Hematopoietic multipotent progenitor cell (in vitro differentiated cells): ENCODE results near the gene MIER1. TPM values are rescaled to one million over a fixed set of nuclear protein-coding genes. Genes with fewer than 3 reads are reported as not detected.
"Not testable (repeated sequence)": the region's sequence is repeated elsewhere in the genome, so short reads cannot be mapped to it uniquely, and the experiment has no call there.

Experiments used
- DNase-seq, 3 donors: peaks; one replicate each; pipeline ENCODE4 v3.0.0-alpha.2; 2011 to 2015; ENCODE audit warnings: low read depth in 2 of 3, low spot score in 2 of 3
- total RNA-seq: library from RNA; depleted of rRNA; stranded (reverse); fragments of >200 nt; gene quantifications from one replicate; pipeline ENCODE4 v1.2.3, GENCODE V29; 2012

The MIER1 gene
- total RNA-seq: 17.5 TPM

DNA sequence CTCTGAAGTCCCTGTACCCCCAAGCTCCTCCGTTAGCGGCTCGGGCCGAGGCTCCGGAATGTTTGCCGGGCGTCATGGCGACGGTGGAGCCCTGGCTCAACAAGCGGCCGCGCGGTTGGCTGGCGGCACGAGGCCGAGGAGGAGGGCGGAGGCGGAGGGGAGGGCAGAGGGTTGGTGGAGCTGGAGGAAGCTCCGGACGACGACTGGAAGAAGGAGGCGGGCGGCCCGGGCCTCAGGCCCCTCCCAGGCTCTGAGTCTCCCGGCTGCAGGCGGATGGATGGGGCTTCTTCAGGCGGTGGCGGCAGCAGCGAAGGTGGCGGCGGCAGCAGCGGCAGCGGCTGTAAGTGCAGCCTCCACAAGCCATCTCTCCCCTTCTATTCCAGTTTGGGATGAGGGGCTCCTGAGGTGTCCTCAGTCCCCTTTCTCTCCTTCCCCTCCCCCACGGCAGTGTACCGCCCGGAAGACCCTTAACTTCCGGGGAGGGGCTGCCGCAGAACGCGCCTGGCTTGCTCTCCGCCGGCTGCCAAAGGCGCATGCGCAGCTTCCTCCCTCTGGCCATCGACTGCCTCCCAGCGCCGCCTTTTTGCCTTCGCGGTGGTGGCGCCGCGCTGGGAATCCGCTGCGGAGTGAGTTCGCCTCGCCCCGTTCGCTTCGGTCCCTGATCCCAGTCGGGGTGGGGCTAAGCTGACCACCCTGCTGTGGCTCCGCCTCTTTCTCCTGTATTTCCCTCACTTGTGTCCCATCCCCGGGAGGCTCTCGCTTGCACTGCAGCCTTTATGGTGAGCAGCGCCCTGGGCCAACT, at the start of gene MIER1, which contains the start of gene DNAI4:
Gene MIER1, plus strand, starts transcription at position 235 of the 802 bp plus-strand sequence. Its CDS starts 39 bp downstream, at position 274.
Gene DNAI4, minus strand, starts transcription at position 101 of the 802 bp plus-strand sequence. Its CDS starts 25 bp downstream, at position 76.
- peak; percentile 91 to 98 (median 98) for DNase-seq

DNA sequence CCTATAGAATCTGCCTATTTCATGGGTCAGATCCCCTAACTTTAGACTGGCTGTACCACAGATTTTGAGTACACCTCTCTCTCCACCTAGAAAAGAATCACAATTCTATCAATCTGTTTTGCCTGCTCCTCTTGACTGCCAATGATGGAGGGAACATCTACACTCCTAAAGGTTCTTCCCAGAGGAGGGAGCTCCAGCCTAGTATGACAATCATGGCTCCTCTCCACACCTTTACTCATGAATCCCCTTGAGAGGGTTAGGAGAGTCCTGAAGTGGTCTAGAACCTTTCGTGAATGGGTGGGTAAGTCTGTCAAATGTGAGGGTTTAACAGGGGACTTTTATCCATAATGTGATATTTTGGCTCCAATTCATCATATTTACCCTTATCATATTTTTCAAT, 48.1 kb upstream of the MIER1 start:
- no peak for DNase-seq

DNA sequence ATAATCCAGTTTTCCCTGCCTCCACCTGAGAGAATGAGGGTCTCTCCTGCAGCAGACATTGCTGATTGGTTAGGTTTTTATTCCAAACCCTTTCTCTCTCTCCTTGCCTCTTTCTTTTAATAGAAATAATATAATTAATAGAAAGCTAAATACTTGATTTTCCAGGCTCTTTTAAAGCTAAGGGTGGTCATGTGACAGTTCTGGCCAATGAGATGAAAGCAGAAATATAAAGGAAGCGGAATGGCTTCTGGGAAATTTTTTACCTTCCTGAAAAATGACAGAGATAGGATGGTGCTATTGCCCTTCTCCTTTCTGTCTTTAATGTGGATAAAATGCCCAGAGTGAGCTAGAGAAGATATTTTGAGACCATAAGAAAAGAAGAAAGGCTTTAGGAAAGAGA, 35.8 kb upstream of the MIER1 start:
- no peak for DNase-seq

DNA sequence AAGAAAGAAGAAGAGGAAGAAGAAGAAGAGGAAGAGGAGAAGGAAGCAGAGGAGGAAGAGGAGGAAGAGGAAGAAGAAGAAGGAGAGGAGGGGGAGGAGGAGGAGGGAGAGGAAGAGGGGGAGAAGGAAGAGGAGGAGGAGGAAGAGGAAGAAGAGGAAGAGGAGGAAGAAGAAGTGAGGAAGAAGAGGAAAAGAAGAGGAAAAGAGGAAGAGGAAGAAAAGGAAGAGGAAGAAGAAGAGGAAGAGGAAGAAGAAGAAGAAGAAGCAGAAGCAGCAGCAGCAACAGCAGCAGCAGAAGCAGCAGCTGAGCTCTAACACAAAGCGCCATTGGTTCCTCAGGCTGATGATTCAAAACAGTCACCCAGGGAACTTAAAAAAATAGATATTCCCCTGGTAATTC, 34.2 kb upstream of the MIER1 start:
- DNase-seq: no peak

DNA sequence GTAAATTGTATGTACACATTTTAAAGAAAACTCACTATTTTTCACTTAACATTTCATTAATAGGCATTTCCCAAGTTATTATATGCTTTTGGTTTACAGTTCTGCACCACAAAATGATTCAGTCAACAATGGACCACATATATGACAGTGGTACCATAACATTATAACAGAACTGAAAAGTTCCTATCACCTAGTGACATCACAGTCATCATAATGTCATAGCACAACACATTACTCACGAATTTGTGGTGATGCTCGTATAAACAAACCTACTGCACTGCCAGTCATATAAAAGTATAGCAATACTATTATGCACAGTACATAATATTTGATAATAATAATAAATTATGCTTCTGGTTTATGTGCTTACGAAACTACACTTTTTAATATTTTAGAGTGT, 31.1 kb upstream of the MIER1 start:
- DNase-seq: no peak

DNA sequence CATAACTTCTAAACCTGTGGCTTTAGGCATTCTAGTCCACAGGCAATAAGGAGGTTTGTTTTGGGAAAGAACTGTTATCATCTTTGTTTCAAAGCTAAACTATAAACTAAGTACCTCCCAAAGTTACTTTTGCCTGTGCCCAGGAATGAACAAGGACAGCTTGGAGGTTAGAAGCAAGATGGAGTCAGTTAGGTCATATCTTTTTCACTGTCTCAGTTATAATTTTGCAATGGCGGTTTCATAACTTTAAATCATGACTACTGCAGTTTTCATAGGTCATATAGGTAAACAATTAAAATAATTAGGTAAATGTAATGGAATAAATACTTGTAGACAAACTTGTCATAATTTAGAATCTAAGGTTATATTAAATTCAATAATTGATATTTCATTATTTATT, 9.6 kb upstream of the MIER1 start:
- DNase-seq: not testable (repeated sequence)

DNA sequence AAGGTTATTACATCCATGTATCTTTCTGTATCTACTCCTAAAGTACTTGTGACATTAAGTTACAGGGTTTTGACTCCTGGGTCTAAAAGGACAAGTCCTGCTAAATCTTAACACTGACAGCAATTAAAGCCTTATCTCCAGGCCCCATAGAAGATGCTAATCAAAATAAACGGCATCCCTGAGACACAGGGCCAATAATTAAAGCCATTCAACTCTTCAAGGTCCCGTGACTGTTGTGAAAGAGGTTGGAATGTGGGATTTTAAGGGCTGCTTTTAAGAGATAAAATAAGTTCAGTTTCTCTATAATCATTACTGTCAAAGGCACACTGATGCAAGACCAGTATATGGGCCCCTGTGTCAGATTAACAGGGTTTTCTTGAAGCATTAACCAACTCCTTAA, 8.5 kb upstream of the MIER1 start:
- DNase-seq: no peak

DNA sequence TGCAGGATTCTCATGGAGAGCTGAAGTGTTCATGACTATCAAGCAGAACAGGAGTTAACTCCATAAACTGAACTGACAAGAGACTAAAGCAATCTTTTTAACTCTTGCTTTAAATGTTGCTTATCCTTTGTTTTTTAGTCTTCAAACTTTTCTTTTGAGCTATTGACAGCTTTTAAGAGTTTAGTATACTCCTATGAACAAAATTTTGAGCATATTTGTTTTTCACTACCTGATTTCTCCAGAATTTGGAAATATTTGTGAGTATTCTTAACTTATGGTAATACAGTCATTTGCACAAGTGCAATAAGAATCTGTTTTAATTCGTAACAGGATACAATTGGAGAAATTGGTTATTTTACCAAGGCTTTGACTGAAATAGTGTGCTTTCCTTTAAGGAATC, 7.3 kb upstream of the MIER1 start:
- peak in 1 of 3 donors; percentile 32 for DNase-seq

DNA sequence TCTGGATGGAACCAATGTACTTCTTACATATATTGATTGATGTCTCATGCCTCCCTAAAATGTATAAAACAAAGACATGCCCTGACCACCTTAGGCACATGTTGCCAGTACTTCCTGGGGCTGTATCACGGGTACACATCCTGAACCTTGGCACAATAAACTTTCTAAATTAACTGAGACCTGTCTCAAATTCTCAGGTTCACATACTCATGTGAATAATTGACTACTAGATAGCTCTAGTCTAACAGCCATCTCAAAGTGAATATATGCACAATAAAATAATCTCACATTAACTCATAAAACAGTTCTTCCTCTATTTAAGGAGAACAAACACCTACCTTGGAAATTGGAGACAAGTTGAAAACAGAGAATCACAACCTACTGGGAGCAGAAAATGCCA, 5.7 kb upstream of the MIER1 start:
- DNase-seq: no peak

DNA sequence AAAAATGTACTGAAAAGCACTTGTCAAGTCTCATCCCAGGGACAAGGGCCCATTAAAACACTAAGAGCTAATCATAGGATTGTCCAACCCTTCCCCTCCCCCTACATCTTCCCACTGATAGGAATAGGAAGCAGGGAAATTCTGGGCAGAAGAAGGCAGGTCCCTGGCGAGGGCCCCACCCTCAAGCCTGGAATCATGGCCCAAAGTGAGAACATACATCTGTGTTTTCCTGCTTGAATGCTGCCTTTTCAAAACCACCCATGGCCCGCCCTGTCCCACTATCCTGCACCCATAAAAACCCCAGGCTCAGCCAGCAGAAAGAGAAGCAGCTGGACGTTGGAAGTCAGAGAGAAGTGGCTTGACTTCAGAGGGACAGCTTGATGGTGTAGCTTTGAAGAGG, 5.0 kb upstream of the MIER1 start:
- DNase-seq: no peak

DNA sequence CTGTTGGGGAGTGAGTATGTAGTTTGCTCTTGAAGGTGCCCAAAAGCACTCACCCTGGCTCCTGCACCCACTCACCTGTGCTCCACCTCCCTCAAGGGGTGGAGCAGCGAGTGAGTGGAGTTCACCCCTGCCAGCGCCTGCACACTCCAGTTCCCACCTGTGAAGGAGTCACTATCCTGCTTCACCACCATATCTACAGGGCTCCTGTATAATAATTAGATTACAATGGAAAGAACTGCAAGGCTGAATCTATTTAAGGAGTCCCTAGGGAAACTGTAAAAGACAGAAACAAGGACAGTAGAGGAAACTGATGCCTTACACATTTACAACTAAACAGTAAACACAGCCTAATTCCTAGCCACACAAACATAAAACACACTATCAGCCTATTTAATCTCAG, 4.2 kb upstream of the MIER1 start:
- no peak for DNase-seq

DNA sequence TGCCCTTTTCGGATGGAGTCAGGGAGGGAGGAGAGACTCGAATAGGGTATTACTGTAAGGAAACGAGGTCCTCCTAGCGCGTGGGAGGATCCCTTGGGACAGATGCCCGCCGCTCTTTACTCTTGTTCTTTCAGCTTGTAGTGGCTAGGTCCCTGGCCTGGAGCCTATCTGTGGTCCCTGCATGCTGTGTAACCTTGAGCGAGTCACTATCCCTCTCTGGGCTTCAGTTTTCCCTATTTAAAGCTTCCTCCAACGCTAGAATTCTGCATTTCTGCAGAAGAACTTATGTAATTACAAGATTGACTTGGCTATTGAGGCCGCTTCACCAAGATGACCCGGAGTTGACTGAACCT, 744 bp downstream of the MIER1 start:
- DNase-seq: no peak

DNA sequence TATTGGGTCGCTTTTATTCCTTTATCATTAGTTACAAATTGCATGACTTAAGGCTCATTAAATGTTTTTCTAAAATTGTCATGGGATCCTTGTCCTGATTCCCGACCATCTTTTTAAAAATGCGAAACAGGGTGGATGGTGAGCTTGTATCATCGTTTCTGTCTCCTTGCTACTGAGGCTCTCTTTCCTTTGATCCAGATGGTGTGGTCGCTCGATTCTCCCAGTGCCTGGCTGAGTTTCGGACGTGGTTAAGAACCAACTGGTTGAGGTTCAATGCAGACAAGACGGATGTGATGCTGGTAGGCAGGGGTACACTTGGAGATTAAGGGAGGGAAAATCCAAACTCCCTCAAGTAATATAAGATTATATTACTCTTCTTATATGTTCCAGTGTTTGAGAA, 1.2 kb downstream of the MIER1 start:
- DNase-seq: no peak

DNA sequence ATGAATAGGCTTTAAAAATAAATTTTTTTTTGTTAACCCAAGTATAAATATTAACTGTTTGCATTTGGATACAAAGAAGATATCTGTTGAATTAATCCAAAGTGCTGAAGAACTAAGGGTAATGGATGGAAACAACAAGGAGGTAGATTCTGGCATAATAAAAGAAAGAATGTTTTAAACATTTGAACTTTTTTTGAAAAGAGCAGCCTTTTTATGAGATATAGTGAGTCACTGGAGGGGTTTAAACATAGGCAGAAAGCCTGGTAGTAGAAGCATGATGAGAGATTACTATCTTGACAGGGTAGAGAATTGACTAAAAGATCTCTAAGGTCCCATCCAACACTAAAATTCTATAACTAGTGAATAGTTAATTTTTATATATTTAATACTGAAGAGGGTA, 2.7 kb downstream of the MIER1 start:
- DNase-seq: no peak

DNA sequence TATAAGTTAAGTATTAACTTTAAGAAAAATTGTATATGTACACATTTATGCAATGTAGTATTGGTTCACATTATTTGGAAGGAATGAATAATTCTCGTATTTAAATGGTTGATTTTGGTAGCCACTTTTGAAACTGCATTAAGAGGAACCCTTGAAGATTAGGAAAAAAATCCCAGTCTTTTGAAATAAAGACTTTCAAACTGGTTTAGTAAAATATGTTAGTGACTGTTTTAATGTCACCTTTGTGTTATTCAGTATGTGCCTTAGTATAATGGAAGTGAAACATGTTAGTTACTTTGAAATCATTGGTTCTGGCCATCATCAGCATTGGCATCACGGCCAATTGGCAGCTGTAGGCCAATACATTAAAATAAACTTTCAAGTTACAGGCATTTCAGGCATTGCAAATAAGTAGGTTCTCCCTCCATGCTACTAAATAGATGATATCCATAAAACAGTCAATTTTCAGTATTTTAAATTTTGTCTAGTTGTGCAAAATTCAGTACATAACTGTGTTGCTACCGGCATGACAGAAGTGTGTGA, 4.4 kb downstream of the MIER1 start:
- no peak for DNase-seq

DNA sequence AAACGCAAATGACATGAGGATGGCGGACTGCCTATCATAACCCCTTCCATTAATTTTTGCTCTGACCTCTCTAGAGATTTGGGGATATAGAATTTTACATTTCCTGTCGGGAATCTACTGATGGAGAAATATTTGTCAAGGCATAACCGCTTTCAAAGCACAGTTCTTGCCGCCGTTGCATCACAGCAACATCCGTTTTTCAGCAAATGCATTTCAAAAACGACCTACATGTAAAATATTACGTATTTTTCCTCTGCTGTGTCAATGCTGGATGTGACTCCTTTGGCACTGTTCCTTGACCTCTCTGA, 4.9 kb downstream of the MIER1 start:
- DNase-seq: no peak

DNA sequence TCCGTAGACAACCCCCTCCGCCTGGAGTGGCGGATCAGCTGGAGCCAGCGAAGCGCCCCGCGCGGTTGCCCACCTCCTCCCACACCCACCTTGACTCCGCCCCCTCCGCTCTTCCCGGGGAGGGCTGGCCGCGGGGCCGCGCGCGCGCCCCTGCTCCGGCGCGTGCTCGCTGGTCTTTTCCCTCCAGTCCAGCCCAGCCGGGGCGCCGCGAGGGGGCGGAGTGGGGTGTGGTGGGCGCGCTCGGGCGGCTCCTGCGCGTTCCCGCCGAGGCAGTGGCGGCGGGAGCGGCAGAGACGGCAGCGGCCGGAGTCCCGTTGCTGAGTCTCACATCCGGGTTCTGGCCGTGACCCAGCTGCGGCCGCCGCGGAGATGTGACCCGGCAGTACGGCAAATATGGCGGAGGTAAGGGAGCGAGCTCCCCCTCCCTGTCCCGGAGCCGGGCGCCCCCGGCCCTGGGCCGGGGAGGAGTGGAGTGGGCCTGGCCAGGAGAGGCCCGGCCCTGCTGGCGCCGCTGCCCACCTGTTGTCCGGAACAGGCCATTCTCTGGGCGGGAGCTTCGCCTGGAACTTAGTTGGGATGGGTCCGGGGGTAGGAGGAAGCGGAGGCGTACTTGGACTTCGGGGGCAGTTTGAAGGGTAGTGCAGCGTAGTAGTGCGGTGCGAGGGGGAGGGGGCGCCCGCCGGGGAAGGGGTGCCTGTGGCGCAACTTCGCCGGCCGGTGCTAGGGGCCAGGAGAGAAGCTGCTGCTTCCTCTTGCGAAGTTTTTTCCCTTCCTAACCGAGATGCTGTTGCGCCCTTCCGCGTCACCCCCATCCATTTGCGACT, 5.4 kb downstream of the MIER1 start:
- DNase-seq: peak; percentile 88 to 95 (median 95)

DNA sequence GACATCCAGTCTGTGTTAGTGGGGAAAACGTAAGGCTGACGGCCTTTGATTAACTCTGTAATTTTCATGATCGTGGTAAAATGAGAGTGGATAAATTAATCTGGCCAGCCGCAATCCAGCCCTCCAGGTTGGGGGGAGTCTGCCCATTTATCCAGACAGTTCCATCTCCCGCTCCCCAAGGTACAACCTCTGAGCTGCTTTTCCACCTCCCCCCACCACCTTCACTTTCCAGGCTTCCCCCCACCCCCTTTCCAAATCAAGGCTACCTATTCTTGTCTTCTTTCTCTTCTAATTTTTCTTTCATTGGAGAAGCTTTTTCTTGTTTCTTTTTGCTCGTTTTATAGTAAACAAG, 6.0 kb downstream of the MIER1 start:
- no peak for DNase-seq

DNA sequence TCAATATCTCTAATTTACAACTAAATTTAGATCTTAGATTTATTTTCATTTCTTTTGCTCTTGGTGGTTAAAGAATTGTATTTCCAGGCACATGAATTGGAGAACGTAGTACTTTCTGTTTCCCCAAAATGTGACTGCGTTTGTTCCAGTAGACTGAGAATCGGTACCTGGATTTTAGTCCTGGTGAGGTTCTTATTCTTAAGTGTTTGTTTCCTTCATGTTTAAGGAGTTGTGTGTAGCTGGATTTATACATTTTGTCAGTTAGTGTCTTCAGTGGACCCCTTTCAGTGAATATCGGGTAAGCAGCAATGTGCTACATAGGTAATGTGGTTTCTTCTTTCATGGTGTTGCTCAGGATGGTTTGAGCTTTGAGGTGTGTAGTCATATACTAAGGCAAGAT, 6.8 kb downstream of the MIER1 start:
- no peak for DNase-seq

DNA sequence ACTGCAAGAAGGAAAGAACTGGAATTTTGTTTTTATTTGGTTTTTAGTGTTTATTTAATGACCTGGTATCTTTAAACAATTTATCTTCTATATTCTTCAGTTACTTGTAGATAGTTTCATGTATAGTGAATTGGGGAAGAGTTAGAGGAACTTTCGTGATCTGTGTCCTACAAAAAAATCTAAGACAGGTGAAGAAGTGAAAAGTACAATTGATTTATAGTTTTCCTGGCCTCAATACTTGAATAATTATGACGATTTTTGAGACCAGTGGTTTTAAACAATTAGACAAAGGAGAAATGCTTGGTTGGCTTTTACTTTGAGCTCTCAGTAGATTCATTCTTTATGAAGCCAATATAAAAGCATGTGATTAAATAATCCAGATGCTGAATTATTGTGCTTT, 7.5 kb downstream of the MIER1 start:
- no peak for DNase-seq

DNA sequence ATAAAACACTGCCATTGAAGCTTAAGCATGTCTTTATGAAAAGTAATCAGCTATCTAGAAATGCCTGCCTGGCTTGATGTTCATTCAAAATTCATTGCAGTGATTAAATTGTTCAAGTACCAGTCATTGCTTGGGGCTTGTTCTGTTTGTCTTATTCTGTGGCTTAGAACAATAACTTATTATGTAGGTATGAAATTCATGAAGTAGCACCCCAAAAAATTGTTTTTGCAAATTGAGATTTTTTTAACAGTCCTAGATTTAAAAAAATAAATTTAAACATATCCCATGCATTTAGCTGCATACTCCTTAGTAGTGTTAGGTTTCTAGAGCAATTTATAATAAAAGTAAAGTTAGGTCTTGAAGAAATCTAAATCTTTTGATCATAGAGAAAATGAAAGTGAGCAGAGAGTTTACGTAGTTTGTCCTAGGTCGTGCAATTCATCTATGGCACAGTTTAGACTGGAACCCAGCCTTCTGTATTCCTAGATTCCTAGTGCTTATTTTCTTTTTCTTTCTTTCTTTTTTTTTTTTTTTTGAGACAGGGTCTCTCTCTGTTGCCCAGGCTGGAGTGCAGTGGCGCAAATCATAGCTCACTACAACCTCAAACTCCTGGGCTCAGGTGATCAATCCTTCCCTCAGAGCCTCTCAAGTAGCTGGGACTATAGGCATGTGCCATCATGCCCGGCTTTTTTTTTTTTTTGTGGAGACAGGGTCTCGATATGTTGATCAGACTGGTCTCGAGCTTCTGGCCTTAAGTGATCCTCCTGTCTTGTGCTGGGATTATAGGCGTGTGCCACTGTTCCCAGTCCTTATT, 9.3 kb downstream of the MIER1 start:
- DNase-seq: no peak
